NCI-H1105 (cell line): ENCODE results near the gene ALKBH5.

Source experiments
- DNase-seq: peaks from one replicate; lab custom pipeline; 2025; lab: John Stamatoyannopoulos, UW

The ALKBH5 gene

GRCh38 chr17:18183334-18184142 lies at the start of gene ALKBH5:
Gene ALKBH5 (plus strand): TSS chr17:18183828. CDS start chr17:18184244, 416 bp downstream.
- DNase-seq = peak; percentile 99

DNA sequence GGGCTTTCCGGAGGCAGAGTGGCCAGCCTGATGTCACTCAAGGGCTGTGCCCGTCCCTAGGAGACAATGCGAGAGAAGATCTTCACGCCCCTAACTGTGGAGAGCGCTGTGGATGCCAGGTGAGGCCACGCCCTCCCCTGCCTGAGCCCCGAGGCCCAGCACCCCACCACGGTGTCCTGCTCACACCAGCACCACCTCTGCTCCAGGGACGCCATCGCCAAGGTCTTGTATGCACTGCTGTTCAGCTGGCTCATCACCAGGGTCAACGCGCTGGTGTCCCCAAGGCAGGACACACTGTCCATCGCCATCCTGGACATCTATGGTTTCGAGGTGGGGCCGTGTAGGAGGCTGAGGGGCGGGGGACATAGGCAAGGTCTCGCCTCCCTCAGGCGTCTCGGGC lies 47.3 kb upstream of the ALKBH5 start:
- no peak for DNase-seq

DNA sequence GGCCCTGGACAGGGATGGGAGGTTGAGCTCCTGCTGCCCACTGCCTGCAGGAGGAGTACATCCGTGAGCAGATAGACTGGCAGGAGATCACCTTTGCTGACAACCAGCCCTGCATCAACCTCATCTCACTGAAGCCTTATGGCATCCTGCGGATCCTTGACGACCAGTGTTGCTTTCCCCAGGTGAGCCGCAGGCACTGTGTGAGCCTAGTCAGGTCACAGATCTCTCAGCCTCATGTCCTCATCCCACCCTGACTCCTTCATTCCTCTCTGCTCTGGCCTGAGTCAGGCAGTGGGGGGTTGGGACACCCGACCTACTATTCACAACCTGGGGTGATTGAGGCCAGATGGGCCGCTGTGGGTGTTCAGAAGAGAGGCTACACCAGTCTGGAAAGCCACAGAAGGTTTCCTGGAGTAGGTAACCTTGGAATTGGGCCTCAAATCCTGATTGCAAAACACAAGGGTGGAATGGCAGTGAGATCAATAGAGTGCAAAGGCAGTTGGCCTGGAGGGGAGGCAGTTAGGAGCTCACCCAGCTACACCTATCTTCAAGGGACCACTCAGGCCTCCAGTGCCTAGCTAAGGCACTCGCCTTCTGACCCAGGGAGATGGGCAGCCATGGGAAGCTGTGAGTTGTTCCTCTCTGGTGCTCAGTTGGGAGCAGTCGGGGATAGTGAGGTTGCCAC lies 45.4 kb upstream of the ALKBH5 start:
- DNase-seq = no peak

DNA sequence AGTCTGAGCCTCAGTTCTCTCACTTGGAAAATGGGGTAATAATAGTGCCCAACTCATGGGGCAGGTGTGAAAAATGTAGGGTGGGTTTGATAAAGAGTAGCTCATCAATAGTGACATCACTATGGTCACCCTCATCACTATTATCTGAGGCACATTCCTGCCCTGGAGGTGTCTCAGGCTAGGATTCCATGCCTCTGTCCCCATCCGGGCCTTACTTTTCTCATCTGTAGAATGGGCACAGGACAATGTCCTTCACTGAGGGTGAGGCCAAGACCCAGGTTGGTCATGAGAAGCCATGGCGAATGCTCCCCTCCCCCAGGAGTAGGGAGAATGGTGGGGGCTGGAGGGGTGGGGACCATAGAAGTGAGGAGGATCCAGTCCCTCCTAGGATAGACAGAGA lies 44.5 kb upstream of the ALKBH5 start:
- no peak for DNase-seq

GRCh38 chr17:18139498-18139897 lies 44.1 kb upstream of the ALKBH5 start:
- DNase-seq = no peak

- no peak for DNase-seq
Observed at GRCh38 chr17:18139949-18140348, 43.7 kb upstream of the ALKBH5 start.

GRCh38 chr17:18140648-18141047 lies 43.0 kb upstream of the ALKBH5 start:
- DNase-seq = no peak

GRCh38 chr17:18141210-18141803 lies 42.3 kb upstream of the ALKBH5 start:
- DNase-seq = peak; percentile 68

DNA sequence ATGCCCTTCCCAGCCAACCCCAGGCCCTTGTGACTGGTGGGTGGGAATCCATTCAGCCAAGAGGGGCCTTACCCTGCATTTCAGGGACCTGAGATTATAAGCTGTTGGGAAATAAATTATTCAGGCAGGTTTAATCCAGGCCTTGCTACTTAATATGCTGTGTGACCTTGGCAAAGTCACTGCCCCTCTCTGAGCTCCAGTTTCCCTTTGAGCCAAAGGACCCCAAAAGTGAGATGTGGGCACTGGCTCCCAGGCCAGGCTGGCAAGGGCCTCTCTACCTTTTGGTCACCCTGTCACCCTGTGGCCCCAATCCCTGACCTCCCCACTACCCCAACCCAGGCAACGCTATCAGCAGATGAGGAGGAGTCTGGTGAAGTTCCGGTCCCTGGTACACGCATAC lies 41.2 kb upstream of the ALKBH5 start:
- DNase-seq = no peak

GRCh38 chr17:18143044-18143936 lies 40.3 kb upstream of the ALKBH5 start:
- no peak for DNase-seq

DNA sequence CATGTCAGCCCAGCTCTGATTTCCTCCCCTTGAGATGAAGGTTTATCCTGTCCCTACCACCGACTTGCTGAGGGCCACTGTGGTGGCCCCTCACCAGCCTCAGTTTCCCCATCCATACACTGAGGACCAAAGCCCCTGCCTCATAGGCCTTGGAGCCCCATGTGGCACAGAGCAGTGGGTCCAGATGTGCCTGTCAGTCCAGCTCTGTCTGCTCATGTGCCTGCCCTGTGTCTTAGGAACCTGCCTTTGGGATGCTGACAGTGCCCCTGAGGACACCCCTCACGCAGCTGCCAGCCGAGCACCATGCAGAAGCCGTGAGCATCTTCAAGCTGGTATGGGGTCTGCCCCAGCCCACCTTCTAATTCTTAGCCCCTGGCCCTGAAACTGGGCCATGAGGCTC lies 39.4 kb upstream of the ALKBH5 start:
- DNase-seq = no peak

DNA sequence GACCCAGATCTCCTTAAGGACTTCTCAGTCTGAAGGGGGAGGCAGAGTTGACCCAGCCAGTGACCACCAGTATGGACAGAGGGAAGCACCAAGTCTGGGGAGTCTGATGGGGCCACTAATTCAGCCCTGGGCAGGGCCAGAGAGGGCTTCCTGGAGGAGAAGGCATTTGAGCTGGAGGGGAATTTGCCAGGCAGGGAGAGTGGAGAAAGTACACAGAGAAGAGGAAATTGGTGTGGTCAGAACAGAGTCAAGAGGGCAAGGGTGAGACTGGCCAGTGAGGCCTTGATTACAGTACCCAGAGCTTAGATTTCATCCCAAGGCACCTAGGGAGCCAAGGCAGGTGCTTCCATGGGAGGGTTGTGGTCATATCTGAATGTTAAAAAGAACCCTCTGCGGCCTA lies 38.8 kb upstream of the ALKBH5 start:
- no peak for DNase-seq

DNA sequence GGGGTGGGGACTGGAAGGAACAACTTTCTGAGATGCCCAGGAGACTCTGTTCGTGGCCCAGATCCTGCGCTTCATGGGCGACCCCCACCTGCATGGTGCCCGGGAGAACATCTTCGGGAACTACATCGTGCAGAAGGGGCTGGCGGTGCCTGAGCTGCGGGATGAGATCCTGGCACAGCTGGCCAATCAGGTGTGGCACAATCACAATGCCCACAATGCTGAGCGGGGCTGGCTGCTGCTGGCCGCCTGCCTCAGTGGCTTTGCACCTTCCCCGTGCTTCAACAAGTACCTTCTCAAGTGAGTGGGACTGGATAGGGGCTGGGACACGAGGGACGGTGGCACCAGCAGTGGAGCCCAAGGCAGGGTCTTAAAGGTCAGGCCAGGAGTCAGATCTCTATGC lies 37.8 kb upstream of the ALKBH5 start:
- no peak for DNase-seq

GRCh38 chr17:18146259-18146658 lies 37.4 kb upstream of the ALKBH5 start:
- DNase-seq = no peak

DNA sequence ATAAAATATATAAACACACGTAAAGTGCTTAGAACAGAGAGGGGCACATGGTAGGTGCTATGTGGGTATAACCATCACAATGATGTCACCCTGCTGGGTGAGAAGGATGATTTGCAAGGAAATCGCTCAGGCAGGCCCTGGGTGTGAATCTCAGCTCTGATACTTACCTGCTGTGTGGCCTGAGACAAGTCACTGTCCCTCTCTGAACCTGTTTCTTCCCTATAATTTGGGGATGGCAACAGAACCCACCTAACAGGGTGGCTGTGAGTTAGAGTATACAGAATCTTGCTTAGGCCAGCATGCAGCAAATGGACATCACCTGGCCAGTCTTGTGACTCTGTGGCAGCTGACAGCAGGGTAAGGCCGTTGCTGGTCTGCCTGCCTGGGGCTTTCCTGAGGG lies 36.6 kb upstream of the ALKBH5 start:
- no peak for DNase-seq

GRCh38 chr17:18148586-18148985 lies 35.0 kb upstream of the ALKBH5 start:
- no peak for DNase-seq

- no peak for DNase-seq
Observed at GRCh38 chr17:18151290-18151689, 32.3 kb upstream of the ALKBH5 start.

DNA sequence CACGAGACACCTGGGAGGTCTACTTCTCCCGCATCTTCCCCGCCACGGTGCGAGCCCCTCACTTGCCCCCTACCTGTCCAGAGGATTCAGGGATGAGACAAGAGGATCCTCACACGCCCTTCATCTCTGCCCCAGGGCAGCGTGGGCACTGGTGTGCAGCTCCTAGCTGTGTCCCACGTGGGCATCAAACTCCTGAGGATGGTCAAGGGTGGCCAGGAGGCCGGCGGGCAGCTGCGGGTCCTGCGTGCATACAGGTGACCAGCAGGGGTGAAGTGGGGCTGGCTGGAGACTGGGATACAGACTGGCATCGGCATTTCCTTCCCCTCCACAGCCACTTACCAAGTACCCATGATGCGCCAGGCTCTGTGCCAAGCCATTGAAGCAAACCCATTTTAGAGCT lies 28.4 kb upstream of the ALKBH5 start:
- no peak for DNase-seq

- DNase-seq = no peak
Observed at GRCh38 chr17:18156171-18156975, 27.3 kb upstream of the ALKBH5 start.

DNA sequence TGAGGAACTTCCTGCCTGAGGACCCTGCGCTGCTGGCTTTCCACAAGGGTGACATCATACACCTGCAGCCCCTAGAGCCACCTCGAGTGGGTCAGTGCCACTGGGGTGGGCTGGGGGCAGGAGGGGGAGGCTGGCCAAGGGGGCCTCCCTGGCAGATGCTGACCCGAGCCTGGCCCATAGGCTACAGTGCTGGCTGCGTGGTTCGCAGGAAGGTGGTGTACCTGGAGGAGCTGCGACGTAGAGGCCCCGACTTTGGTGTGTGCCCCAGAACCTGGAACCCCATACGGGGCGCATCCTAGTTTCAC lies 26.7 kb upstream of the ALKBH5 start:
- DNase-seq = no peak

DNA sequence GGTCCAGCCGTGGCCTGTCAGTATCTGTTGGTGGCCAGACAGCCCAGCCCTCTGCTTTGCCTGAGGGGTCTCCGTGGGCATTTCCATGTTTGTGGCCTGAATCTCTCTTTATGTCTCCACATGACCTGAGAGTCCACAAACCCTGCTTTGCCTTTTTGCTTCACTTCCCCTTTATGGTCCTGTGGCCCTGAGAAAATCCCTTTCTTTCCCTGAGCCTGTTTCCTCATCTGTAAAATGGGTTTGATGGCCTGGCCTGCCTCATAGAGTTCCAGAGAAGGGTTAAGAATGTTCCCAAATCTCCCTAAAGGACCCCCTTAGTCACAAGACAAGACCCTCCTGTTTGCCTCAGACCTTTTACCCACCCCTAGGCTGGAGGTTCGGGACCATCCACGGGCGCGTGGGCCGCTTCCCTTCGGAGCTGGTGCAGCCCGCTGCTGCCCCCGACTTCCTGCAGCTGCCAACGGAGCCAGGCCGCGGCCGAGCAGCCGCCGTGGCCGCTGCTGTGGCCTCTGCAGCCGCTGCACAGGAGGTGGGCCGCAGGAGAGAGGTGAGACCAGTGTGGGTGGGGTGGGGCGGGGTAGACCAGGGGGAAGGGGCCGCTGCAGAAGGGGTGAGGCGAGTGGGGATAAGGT lies 26.2 kb upstream of the ALKBH5 start:
- no peak for DNase-seq
